ENCODE measurements around the gene TCF12. TPM values are rescaled to one million over a fixed set of nuclear protein-coding genes. Genes with fewer than 3 reads are reported as not detected.

Gene TCF12
- total and polyA plus RNA-seq, 2 donors (not counting 3 experiments of a cell fraction or from before 2014, with no cell fraction given) = 72.1 to 133 TPM

GRCh38 chr15:57100136-57100539 lies 181.7 kb downstream of the TCF12 start:
- H3K9me3 ChIP-seq (replicated peaks; ENCODE audit: control insufficient read depth, insufficient read depth, low read length) = no peaks in the 10 kb centered on the region
- no peak overlapping the region for H3K4me2 ChIP-seq (ENCODE audit: insufficient read depth, low read length)
- no peak overlapping the region for H3K27ac ChIP-seq (ENCODE audit: insufficient read depth, low read depth, low read length)
- dilution Hi-C loops (cut with MboI; ENCODE audit: extremely low pct_ligation_motif_present, low sequenced_read_pairs) (no loop called here), intact Hi-C loops (cut with micrococcal nuclease) (no loop called here)
- no peak overlapping the region for H3K9ac ChIP-seq (replicated peaks; ENCODE audit: extremely low read depth, insufficient read depth, low read length)
- no TSS peak for BruUV-seq (replicated peaks)
- CTCF ChIA-PET = no interaction called here
- H2AFZ ChIP-seq (ENCODE audit: low read depth, low read length) = no peak overlapping the region
- DNase-seq (ENCODE audit: low read depth, low spot score) (no peak), FAIRE-seq (no peak)
- H3K9me1 ChIP-seq (replicated peaks; ENCODE audit: control insufficient read depth, extremely low read depth, insufficient read depth, low read length) = peaks cover 4% of the 10 kb centered on the region
- H4K20me1 ChIP-seq (replicated peaks; ENCODE audit: control insufficient read depth, extremely low read depth, insufficient read depth, low read length) = no peaks in the 10 kb centered on the region
- no peak overlapping the region for H3K4me3 ChIP-seq (replicated peaks in 1 of 3; ENCODE audit: insufficient read depth in 1 of 3, low read depth in 1 of 3, low read length in 3 of 3)
- POLR2A ChIA-PET = no interaction called here
- TF ChIP-seq POLR2A (IDR thresholded peaks at IDR 0.05; ENCODE audit: low read depth, low read length) (no peak), MYC (IDR thresholded peaks at IDR 0.05; ENCODE audit: low read depth, low read length) (no peak), MAX (IDR thresholded peaks at IDR 0.05; ENCODE audit: insufficient read depth, insufficient read length) (no peak), GATA2 (IDR thresholded peaks at IDR 0.05; ENCODE audit: insufficient read depth, insufficient read length, low read depth, low read length) (no peak)
- no peaks in the 10 kb centered on the region for H3K27me3 ChIP-seq (ENCODE audit: control insufficient read depth in 2 of 2, insufficient read depth in 2 of 2, low read length in 2 of 2)
- peaks cover 29% of the 10 kb centered on the region for H3K79me2 ChIP-seq (ENCODE audit: control insufficient read depth, insufficient read depth, low read length)
- no peaks in the 10 kb centered on the region for H3K36me3 ChIP-seq (ENCODE audit: control insufficient read depth in 2 of 2, extremely low read depth in 1 of 2, insufficient read depth in 2 of 2, low read length in 2 of 2)
- H3K4me1 ChIP-seq (ENCODE audit: control insufficient read depth, extremely low read depth, insufficient read depth, low read length) = no peaks in the 10 kb centered on the region

- H3K27ac ChIP-seq (ENCODE audit: insufficient read depth, low read depth, low read length) = no peak overlapping the region
- FAIRE-seq (no peak), DNase-seq (ENCODE audit: low read depth, low spot score) (no peak)
- H3K4me1 ChIP-seq (ENCODE audit: control insufficient read depth, extremely low read depth, insufficient read depth, low read length) = no peaks in the 10 kb centered on the region
- H3K9me3 ChIP-seq (replicated peaks; ENCODE audit: control insufficient read depth, insufficient read depth, low read length) = no peaks in the 10 kb centered on the region
- no peaks in the 10 kb centered on the region for H3K27me3 ChIP-seq (ENCODE audit: control insufficient read depth in 2 of 2, insufficient read depth in 2 of 2, low read length in 2 of 2)
- peaks cover 4% of the 10 kb centered on the region for H3K9me1 ChIP-seq (replicated peaks; ENCODE audit: control insufficient read depth, extremely low read depth, insufficient read depth, low read length)
- ChIA-PET CTCF (interaction anchor here (1.4 kb wide), 1 partner anchor 11 kb away, joined by 3 read pairs; no protein-coding TSS in a partner anchor), POLR2A (no interaction called here)
- BruUV-seq (replicated peaks) = no TSS peak
- TF ChIP-seq POLR2A (IDR thresholded peaks at IDR 0.05; ENCODE audit: low read depth, low read length) (no peak), POLR2AphosphoS5 (IDR thresholded peaks at IDR 0.05; ENCODE audit: insufficient read depth, low read depth, low read length) (no peak), FOS (IDR thresholded peaks at IDR 0.05; ENCODE audit: borderline replicate concordance, insufficient read depth, low read length) (no peak), MYC (IDR thresholded peaks at IDR 0.05; ENCODE audit: low read depth, low read length) (no peak)
- dilution Hi-C loops (cut with MboI; ENCODE audit: extremely low pct_ligation_motif_present, low sequenced_read_pairs) = no loop called here
- no peaks in the 10 kb centered on the region for H3K36me3 ChIP-seq (ENCODE audit: control insufficient read depth in 2 of 2, extremely low read depth in 1 of 2, insufficient read depth in 2 of 2, low read length in 2 of 2)
- H3K4me3 ChIP-seq (replicated peaks in 1 of 3; ENCODE audit: insufficient read depth in 1 of 3, low read depth in 1 of 3, low read length in 3 of 3) = no peak overlapping the region
- H3K79me2 ChIP-seq (ENCODE audit: control insufficient read depth, insufficient read depth, low read length) = peaks cover 24% of the 10 kb centered on the region
- intact Hi-C loops (cut with micrococcal nuclease) = no loop called here
- no peak overlapping the region for H3K9ac ChIP-seq (replicated peaks; ENCODE audit: extremely low read depth, insufficient read depth, low read length)
- no peak overlapping the region for H2AFZ ChIP-seq (ENCODE audit: low read depth, low read length)
- no peaks in the 10 kb centered on the region for H4K20me1 ChIP-seq (replicated peaks; ENCODE audit: control insufficient read depth, extremely low read depth, insufficient read depth, low read length)
- no peak overlapping the region for H3K4me2 ChIP-seq (ENCODE audit: insufficient read depth, low read length)
Measured at GRCh38 chr15:57102858-57103257, 184.4 kb downstream of the TCF12 start.
